Measurements from ENCODE around the gene THBS4. TPM values are rescaled to one million over a fixed set of nuclear protein-coding genes. Genes with fewer than 3 reads are reported as not detected.
A peak's percentile ranks its signal among the peaks of the same experiment; 100 is the strongest.

The THBS4 gene
- under 1 TPM; 0.32 to 0.61 (median 0.48) TPM for total RNA-seq
- 0.83 TPM for total RNA-seq (2013)

- 9% methylated on average over 75 of the region's 76 CpGs for WGBS (ENCODE audit: insufficient coverage)
- Histone ChIP-seq H3K27me3 (ENCODE audit: control insufficient read depth, insufficient read depth, low read length) (peaks cover 18% of the 10 kb centered on the region), H3K9me3 (ENCODE audit: control insufficient read depth, insufficient read depth, low read length) (no peaks in the 10 kb centered on the region), H3K36me3 (ENCODE audit: control insufficient read depth, insufficient read depth, low read length) (no peaks in the 10 kb centered on the region), H3K27ac (ENCODE audit: low read length) (no peak within 1 kb of the TSS), H3K4me3 (ENCODE audit: low read length) (no peak within 1 kb of the TSS), H3K4me1 (ENCODE audit: control insufficient read depth, insufficient read depth, low read length) (no peaks in the 10 kb centered on the region)
- Mint-ChIP-seq H3K27me3 (ENCODE audit: low read depth in 2 of 2) (peaks cover 51 to 82% of the 10 kb centered on the region in 2 donors), H3K36me3 (no peaks in the 10 kb centered on the region), H3K27ac (no peak within 1 kb of the TSS), H3K9me3 (no peaks in the 10 kb centered on the region), H3K4me3 (no peak within 1 kb of the TSS), H3K4me1 (no peaks in the 10 kb centered on the region)
- TF ChIP-seq CTCF (IDR thresholded peaks at IDR 0.05): no peak
- DNase-seq (no peak), ATAC-seq (no peak)
- intact Hi-C loops (cut with micrococcal nuclease): no loop called here
Observed at GRCh38 chr5:80034962-80035821, at the start of gene THBS4. Gene THBS4, plus strand, starts transcription at chr5:80035348. Its CDS starts 190 bp downstream, at chr5:80035538.

GRCh38 chr5:79986260-79986659, 48.9 kb upstream of the THBS4 start:
- no peak for ATAC-seq
- Histone ChIP-seq H3K27me3 (ENCODE audit: control insufficient read depth, insufficient read depth, low read length) (no peaks in the 10 kb centered on the region), H3K4me3 (ENCODE audit: low read length) (no peak overlapping the region), H3K27ac (ENCODE audit: low read length) (no peak overlapping the region), H3K36me3 (ENCODE audit: control insufficient read depth, insufficient read depth, low read length) (peaks cover 53% of the 10 kb centered on the region), H3K4me1 (ENCODE audit: control insufficient read depth, insufficient read depth, low read length) (peaks cover 8% of the 10 kb centered on the region), H3K9me3 (ENCODE audit: control insufficient read depth, insufficient read depth, low read length) (no peaks in the 10 kb centered on the region)
- Mint-ChIP-seq H3K9me3 (no peaks in the 10 kb centered on the region), H3K4me3 (no peak overlapping the region), H3K27me3 (ENCODE audit: low read depth in 2 of 2) (no peaks in the 10 kb centered on the region), H3K27ac (no peak overlapping the region), H3K4me1 (peaks cover 7 to 9% of the 10 kb centered on the region in 2 donors), H3K36me3 (peaks cover 40% of the 10 kb centered on the region)
- no peak for TF ChIP-seq CTCF (IDR thresholded peaks at IDR 0.05)
- intact Hi-C loops (cut with micrococcal nuclease): no loop called here
- DNase-seq: no peak

GRCh38 chr5:79990205-79990597, 44.9 kb upstream of the THBS4 start:
- DNase-seq: no peak
- 79% methylated on average over 5 of the region's 6 CpGs for WGBS (ENCODE audit: insufficient coverage)

More at GRCh38 chr5:79990205-79990597, 44.9 kb upstream of the THBS4 start:
- intact Hi-C loops (cut with micrococcal nuclease): no loop called here
- no peak for ATAC-seq
- Mint-ChIP-seq H3K27ac (peak overlapping the region; percentile 71 to 85), H3K4me3 (peak overlapping the region; percentile 80), H3K4me1 (peaks cover 18 to 19% of the 10 kb centered on the region in 2 donors), H3K27me3 (ENCODE audit: low read depth in 2 of 2) (peaks cover 9 to 18% of the 10 kb centered on the region in 2 donors), H3K36me3 (peaks cover 10% of the 10 kb centered on the region), H3K9me3 (no peaks in the 10 kb centered on the region)
- Histone ChIP-seq H3K4me1 (ENCODE audit: control insufficient read depth, insufficient read depth, low read length) (peaks cover 15% of the 10 kb centered on the region), H3K4me3 (ENCODE audit: low read length) (peak overlapping the region; percentile 61), H3K36me3 (ENCODE audit: control insufficient read depth, insufficient read depth, low read length) (peaks cover 20% of the 10 kb centered on the region), H3K27ac (ENCODE audit: low read length) (peak overlapping the region; percentile 71), H3K9me3 (ENCODE audit: control insufficient read depth, insufficient read depth, low read length) (no peaks in the 10 kb centered on the region), H3K27me3 (ENCODE audit: control insufficient read depth, insufficient read depth, low read length) (peaks cover 3% of the 10 kb centered on the region)
- TF ChIP-seq CTCF (IDR thresholded peaks at IDR 0.05): no peak
